GM18520 (cell line): ENCODE data around the gene RNF169.

Experiments used
- ATAC-seq: cut with Tn5 transposase; IDR thresholded peaks from one replicate; pipeline ENCODE4 v1.9.1; 2021; ENCODE audit not compliant: unreplicated experiment

Gene RNF169

DNA sequence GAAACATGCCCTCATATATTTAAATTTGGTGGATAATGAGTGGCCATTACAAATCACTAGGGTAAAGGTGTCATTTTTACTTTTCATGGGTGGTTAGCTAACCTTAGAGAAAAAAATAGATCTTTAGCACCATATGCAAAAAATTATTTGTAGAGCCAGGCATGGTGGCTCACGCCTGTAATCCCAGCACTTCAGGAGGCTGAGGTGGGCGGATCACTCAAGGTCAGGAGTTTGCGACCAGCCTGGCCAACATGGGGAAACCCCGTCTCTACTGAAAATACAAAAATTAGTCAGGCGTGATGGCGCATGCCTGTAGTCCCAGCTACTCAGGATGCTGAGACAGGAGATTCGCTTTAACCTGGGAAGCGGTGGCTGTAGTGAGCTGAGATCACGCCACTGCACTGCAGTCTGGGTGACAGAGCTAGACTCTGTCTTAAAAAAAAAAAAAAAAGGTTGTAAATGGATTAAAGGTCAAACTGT is 19.6 kb downstream of the RNF169 start:
- ATAC-seq, result peak; percentile 73

DNA sequence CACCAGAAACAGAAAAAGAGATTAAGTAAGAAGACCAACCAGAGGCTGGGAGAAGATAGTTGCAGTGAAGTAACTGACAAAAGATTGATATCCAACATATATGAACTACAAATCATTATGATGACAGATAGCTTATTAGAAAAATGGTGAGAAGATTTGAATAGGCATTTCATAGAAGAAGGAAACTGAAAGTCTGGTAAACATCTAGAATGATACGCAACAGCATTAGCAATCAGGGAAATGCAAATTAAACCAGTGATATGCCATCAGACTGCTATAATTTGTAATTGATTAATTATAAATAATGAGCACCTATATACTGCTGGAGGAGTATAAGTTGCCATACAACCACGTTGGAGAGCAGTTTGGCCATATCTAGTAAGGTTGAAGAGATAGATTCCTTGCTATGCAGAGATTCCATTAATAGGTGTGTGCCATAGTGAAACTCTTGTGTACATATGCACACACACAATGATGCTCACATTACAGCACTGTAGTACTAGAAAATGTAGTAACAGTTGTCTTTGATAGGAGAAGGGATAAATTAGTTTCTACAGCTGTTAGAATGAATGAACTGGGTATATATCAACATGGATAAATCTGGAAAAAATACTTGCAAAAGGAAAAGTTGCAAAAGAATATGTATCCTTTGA is 20.5 kb downstream of the RNF169 start:
- no peak for ATAC-seq

DNA sequence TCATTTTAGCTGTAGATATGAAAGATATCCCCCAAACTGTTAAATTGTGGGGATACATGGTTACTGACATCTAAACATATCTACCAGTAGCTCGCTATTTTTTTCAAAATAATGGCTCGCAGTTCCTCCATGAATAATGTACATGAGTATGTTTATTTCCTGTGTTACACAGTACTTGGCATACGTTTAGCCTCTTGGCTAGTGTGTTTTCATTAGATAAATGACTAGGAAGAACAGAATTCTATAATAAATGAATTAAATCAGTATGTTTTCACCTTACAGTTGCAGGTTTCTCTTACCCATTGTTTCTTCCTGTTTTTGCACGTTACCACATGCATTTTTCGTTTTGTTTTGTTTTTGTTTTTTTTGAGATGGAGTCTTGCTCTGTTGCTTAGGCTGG is 21.8 kb downstream of the RNF169 start:
- no peak for ATAC-seq

DNA sequence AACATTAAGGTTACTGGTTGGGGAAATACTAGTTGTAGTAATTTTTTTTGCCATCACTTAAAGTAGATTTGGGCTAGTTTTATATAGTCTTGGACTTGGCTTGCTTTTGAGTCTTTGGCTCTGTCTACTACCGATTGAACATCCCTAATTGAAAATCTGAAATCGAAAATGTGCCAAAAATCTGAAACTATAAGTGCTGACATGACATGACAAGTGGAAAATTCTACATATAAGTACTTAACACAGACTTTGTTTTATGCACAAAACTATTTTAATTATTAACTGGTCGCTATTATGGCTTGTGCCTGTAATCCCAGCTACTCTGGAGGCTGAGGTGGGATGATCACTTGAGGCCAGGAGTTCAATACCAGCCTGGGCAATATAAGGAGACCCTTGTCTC is 22.5 kb downstream of the RNF169 start:
- ATAC-seq, result no peak

DNA sequence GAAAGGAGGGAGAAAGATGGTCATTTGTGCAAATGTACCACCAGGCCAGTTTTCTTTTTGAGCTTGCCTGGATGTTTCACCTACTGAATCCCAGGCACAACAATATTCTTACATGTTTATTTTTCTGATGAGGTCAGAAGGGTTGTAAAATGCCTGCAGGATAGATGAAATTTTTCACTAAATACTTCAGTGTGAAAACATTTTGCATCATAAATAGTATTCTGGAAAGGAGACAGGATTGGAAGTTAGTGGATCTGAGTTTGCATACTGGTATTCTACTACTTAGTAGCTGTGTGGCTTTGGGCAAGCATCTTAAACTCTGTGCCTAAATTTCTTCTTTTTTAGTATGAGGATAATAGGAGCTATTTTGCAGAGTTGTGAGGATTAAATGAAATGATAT is 24.8 kb downstream of the RNF169 start:
- ATAC-seq, result no peak

DNA sequence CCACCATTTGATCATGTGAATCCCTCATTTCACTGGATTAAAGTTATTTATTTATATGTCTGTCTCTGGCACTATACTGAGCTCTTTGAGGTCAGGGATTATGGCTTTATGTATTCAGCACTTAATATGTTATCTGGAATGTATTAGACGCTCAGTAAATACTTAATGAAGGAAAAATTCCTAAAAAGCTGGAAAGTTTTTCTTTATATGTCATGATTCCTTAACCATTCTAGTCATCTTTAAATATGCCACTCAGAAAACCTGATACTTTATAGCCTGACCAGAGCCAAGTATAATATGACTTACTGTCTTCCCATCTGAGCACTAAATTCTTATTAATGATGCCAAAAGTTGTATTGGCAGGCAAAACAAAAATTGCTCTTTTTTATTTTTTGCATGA is 27.1 kb downstream of the RNF169 start:
- no peak for ATAC-seq

DNA sequence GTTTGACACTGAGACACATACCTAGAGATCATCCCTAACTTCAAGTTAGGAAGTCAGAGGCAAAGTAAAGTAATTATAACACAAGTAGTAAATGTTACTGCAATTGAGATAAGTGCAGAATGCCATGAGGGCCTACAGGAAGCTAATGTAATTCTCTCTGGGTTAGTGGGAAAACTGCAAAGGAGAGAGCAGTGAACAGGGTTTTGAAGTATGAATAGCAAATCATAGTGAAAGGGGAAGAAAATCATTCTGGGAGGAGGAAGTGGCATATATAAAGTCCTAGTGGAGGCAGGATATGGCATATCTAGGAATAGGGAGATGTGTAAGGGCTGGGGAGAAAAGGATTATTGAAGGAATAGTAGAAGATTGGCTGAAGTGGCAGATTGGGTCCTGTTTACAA is 27.9 kb downstream of the RNF169 start:
- ATAC-seq, result no peak

DNA sequence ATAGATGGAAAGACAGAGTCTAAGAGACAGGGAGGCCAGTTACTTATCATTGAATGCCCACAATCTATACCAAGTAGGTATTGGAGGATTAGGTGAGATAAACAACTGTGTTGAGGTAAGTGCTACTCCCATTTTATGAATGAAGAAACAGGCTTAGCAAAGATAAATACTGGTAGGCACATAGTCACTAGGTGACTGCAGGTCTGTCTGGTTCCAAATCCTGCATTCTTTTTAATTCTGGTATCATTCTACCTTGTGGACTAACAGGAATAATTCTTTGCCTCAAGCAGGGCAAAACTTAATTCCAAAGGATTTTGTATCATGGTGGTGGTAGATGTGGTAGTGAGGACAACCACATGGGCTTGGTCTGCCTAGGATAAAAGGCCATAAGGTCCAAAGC is 28.4 kb downstream of the RNF169 start:
- no peak for ATAC-seq

DNA sequence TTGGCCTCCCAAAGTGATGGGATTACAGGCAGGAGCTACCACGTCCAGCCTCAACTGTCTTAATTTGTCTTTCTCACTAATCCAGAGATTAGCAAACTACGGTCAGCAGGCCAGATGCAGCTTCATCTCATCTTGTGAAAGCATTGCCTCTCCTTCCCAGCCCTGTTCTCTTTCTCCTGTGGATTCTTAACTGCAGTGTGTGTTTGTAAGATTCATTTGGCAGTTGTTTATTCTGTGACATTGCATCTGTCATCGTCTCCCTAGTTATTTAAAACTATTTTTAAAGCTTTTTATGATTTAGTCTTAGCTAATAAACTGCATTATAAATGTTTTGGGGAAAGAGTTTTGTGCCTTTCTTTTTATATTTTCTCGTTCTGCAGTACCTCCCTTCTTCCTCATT is 29.2 kb downstream of the RNF169 start:
- ATAC-seq, result no peak

DNA sequence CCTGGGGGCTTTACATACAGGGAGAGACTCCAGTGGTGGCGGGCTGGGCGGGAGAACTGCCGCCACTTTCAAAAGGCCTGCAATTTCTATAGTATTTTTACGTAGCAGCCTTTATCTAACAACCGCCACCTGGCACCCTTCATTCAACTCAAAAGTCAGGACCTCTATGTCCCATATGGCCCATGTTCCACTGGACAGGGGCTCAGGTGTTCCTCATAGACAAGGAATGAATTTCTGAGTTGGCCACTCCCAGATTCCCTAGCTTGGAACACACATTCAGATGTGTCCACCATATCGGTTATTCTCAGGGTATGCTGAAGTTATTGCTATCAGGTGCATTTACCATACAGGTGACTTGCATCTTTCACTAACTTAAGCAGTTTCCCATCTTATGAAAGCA is 29.9 kb downstream of the RNF169 start:
- no peak for ATAC-seq

DNA sequence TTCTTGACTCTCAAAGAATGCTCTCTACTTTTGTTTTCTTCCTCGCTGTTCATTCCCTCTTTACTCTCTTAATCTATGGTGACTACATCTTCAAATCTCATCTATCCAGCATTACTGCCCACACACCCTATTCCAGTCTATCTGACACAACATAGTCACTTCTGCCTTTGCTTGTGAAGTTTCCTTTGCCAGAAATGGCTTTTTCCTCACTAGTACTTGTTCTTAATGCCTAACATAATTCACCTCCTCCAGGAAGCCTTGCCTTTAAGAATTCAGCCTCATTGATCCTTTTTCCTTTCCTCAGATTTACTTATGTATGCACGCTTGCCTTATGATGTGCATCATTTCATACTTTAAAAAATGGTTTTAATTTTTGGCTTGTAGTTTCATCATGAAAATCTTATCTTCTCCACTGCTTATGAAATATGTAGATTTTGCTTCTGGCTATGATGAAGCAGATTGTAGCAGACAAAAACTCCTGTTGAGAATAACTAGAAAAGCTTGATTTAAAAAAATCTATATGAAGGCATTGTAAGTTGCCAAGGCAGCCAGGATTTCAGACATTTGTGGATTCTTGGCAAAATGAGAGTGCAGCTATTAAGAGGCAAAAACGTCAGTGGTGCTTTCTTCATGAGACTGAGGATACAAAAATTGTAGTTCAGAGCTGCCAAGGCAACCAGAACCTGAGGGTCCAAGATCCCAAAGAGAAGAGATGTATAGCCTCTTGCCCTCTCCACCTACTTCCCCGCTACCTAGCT is 31.8 kb downstream of the RNF169 start:
- no peak for ATAC-seq

DNA sequence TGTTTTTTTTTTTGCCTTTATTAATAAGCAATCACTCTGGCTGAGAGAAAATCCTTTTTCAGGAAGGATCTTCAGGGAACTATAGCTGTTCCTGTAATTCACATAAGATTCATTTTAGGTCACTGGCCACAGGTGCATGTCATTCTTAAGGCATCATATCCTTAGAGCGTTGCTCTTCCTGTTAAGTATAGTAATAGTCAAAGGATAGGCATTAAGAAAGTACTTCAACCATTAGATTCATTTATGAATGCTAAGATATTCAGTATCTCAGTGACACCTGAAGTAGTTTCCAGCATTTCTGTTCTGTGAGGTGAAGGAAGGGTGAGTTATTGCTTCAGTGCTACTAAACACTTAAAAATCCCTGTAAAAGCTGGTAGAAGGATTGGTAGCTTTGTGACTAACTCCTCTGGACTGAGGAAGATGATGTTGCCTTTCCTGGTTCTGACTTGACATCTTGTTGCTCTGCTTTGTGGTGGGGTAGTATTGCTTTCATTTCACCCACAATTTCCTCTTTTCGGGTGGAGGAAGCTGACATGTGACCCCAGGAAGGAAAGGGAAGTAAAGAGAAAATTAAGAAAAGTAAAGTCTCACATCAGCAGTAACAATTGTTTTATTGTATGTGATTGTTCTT is 34.7 kb downstream of the RNF169 start:
- peak; percentile 47 for ATAC-seq

DNA sequence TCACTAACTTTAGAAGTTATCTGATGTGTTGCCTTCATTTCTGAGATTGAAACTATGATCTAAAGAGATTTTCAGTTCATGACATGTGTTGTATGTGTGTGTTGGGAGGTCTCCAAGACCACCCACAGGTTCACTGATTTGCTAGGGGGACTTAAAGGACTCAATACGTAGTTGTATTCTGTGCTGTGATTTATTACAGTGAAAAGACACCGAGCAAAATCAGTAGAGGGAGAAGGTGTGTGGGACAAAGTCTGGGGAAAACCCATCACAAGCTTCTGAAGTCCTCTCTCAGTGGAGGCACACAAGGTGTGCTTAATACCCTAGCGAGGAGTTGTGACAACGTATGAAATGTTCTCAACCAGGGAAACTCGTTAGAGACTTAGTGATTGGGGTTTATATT is 35.6 kb downstream of the RNF169 start:
- ATAC-seq, result no peak

DNA sequence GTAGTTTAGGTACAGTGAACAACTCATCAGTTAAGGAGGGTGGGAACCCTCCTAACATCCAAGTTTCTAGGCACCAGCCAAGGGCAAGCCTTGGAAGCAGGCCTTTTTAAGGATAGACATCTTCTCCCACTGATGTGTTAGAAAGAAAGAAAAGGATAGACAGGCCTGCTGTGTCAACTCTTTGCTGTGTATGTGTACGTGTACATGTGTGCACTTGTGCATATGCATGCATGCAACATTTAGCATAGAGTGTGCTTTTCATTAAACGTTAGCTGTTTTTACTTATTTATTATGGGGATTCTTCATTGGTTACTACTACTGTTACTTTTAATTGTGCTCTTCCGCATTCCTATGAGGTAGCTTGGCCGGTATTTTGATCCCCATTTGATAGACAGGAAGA is 36.1 kb downstream of the RNF169 start:
- no peak for ATAC-seq

DNA sequence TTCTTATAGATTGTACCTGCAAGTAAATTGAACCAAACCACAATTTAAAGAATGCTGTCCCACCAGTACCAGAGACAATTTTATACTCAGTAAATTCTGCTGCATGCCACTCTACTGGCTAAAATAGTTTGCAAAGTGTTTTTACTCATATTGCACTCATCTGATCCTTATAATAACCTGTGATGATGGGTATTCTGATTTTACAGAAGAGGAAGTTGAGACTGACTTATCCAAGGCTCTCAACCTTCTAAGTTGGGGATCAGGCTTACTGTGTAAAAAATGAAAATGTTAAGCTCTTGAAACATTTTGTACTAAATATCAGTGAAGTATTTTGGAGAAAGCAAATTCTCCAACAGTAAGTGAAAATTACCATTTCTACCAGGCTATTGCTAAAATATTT is 37.9 kb downstream of the RNF169 start:
- ATAC-seq, result no peak

DNA sequence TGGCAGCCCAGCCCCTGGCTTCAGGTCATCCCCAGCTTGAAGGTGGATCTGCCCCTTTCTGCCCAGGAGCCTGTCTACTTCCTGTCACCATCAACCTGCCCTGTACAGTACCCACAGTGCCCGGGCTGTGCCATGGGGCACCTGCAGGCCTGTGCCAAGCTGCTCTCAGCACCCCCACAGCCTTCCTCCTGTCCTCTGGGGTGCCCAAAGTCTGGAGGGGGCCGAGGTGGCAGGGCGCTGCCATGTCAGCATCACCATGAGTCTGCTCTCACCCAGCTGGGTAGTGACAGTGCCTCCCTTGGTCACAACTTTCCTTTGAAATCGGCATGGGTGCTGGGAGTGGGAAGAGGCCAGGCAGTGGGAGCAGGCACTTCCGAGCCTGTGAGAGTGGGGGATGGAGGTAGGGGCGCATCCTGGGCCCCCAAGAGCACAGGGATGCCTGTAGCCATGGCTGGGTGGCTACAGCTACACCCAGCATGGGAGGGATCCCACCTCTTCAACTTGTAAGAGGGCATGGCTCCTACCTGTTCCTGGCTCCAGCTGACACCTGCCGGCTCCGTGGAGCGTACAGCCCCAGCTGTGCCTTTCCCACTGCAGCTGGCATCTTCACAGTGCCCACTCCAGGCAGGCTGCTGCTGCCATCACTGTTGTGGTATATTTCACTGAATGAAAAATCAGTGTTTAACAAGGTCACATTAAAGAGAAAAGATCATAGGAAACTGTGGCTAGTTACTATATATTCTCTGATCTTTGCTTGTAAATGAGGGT is 42.9 kb downstream of the RNF169 start:
- ATAC-seq, result no peak

DNA sequence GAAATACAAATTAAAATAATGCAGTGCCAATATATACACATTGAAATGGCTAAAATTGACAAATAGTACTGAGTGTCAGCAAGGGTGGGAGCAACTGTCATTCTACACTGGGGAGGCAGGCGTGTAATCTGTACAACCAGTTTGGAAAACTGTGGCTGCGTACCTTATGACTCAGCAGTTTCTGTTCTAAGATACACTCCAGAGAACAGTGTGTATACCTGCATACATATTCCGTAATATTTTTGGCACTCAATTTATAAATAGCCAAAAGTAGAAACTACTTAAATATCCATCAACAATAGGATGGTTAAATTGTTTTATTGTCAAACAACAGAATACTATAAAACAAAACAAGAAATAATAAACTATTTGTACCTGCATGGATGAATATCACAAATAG is 57.6 kb downstream of the RNF169 start:
- no peak for ATAC-seq

DNA sequence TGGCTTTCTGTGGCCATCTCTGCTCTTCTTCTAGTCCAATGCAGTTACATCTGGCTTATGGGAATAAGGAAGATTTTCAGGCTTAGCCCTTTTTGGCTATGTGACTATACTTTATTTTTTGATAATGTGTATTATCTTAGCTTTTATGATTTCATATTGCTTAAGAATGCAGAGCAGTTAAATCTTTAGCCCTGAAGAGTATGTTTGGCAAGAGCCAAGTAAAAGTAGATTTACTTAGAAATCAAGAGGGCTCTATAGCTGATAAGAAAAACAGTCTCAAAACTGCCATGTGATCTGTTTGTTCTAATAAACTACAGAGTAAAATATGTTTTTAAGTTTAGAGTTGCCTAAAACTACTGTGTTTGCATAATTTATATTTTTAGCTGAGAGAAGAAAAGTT is 61.2 kb downstream of the RNF169 start:
- ATAC-seq, result no peak

DNA sequence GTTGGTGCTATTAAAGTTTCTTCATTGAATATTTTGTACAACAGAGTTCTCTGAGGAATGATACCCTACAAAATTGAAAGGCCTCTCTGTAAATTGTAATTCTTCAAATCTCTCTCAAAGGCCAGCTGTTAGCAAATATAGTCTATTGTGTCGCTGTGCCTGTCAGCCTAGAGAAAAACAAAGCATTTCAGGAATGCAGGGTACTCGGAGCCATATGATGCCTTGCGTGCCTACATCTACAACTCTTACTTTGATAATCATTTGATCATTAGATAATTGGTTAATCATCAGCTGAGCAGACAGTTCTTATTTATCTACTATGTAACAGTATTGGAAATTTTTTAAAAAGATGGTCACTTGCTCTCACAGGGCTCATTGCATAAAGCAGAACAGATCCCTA is 67.3 kb downstream of the RNF169 start:
- no peak for ATAC-seq

DNA sequence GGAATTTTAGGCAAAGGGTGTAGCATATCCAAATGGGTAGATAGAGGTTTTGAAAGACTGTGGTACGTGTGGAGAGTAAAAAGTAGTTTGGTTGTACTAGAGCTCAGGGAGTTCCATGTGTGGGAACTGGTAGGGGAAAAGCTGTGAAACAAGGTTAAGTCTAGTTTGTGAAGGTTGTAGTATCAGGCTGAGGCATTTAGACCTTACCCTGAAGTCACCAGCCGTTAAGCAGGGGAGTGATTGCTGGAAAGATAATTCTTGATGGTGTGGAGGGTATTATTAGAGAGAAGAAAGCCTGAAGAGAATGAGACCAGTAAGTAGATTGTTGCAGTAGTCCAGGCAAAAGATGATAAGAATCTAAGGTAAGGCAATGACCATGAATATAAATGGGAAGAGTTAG is 68.0 kb downstream of the RNF169 start:
- ATAC-seq, result no peak

DNA sequence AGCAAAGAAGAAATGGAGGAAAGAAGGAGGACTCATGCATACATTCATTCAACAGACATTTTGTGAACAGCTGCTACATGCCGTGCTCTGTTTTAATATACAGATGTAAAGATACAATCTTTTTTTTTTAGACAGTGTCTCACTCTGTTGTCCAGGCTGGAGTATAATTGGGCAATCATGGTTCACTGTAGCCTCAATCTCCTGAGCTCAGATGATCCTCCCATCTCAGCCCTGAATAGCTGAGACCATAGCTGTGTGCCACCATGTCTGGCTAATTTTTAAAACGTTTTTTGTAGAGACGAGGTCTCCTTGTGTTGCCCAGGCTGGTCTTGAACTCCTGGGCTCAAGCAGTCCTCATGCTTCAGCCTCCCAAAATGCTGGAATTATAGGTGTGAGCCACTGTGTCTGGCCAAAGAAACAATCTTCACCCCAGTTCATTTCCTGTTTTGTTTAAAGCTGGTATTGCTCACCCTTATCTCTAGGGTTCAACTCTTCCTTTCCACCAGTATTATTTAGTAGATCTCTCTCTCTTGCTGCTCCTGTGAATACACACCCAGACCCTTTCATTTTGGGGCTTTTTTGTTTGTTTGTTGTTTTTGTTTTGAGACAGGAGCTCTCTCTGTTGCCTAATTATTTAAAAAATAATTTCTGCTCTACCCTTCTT is 69.8 kb downstream of the RNF169 start:
- ATAC-seq, result no peak
